ENCODE results near the gene MARCHF10. TPM values are rescaled to one million over a fixed set of nuclear protein-coding genes. Genes with fewer than 3 reads are reported as not detected.

Gene MARCHF10
- polyA plus RNA-seq, 3 donors: not detected

DNA sequence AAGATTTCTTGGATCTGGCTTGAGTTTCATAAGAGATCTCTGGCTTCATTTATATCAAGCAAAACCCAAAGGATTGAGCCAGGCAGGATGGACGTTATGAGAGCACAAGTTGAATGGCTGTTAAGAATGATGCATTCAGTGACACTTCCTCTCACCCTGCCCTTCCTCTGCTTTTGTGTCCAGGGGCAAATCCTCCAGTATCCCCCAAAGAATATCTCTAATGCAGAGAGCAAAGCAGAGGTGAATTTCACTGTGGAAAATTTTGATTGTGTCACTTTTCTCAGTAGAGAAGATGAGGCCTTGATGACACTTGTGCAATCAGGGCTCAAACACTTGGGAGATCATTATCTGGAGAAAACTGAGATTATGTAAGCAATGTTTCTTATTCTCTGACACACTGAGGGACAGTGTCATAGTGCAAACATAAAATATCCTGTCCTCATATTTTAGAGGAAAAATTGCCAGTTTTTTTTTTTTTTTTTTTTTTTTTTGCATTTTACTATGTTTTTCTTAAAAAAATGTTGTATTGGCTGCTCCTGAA, 25.3 kb downstream of the MARCHF10 start:
- no peaks in the 10 kb centered on the region for H3K79me2 ChIP-seq (ENCODE audit: insufficient read depth, low read length)
- H3K9ac ChIP-seq (ENCODE audit: insufficient read depth, low read length, poor library complexity, severe bottlenecking): no peak overlapping the region
- H3K4me1 ChIP-seq (ENCODE audit: control insufficient read depth in 1 of 2, insufficient read depth in 2 of 2, low read length in 2 of 2): peaks cover 15 to 17% of the 10 kb centered on the region in 2 donors
- Mint-ChIP-seq H3K27ac (no peak overlapping the region), H3K27me3 (ENCODE audit: low read depth in 3 of 3) (no peaks in the 10 kb centered on the region), H3K4me3 (no peak overlapping the region), H3K36me3 (no peaks in the 10 kb centered on the region), H3K9me3 (peaks cover 3 to 9% (median 5%) of the 10 kb centered on the region in 7 donors), H3K4me1 (peaks cover 14% of the 10 kb centered on the region)
- no peaks in the 10 kb centered on the region for H4K20me1 ChIP-seq (ENCODE audit: insufficient read depth, low read length)
- H3K27ac ChIP-seq (ENCODE audit: low read depth in 1 of 2, low read length in 2 of 2): no peak overlapping the region
- no peaks in the 10 kb centered on the region for H3K27me3 ChIP-seq (ENCODE audit: control insufficient read depth in 2 of 2, insufficient read depth in 2 of 2, low read length in 2 of 2)
- WGBS (ENCODE audit: insufficient coverage): 100% methylated on average over 1 of the region's 1 CpG
- intact Hi-C loops (cut with micrococcal nuclease): no loop called here
- H3K9me3 ChIP-seq (replicated peaks in 1 of 2; ENCODE audit: control insufficient read depth in 1 of 2, insufficient read depth in 1 of 2, low read length in 2 of 2): peaks cover 0 to 3% of the 10 kb centered on the region in 2 donors
- no peak overlapping the region for H3K4me2 ChIP-seq (replicated peaks; ENCODE audit: extremely low read depth, low read length, poor library complexity, severe bottlenecking)
- TF ChIP-seq, protein P1, sequence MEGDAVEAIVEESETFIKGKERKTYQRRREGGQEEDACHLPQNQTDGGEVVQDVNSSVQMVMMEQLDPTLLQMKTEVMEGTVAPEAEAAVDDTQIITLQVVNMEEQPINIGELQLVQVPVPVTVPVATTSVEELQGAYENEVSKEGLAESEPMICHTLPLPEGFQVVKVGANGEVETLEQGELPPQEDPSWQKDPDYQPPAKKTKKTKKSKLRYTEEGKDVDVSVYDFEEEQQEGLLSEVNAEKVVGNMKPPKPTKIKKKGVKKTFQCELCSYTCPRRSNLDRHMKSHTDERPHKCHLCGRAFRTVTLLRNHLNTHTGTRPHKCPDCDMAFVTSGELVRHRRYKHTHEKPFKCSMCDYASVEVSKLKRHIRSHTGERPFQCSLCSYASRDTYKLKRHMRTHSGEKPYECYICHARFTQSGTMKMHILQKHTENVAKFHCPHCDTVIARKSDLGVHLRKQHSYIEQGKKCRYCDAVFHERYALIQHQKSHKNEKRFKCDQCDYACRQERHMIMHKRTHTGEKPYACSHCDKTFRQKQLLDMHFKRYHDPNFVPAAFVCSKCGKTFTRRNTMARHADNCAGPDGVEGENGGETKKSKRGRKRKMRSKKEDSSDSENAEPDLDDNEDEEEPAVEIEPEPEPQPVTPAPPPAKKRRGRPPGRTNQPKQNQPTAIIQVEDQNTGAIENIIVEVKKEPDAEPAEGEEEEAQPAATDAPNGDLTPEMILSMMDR (IDR thresholded peaks at IDR 0.05): no peak
- no peak overlapping the region for H3K4me3 ChIP-seq (replicated peaks in 1 of 3; ENCODE audit: low read depth in 2 of 3, low read length in 3 of 3)
- H3K36me3 ChIP-seq (replicated peaks in 1 of 2; ENCODE audit: control insufficient read depth in 1 of 2, insufficient read depth in 2 of 2, low read length in 2 of 2): no peaks in the 10 kb centered on the region
- DNase-seq: no peak
- no peak overlapping the region for H2AFZ ChIP-seq (ENCODE audit: insufficient read depth, low read depth, low read length, poor library complexity, severe bottlenecking)

- peaks cover 15 to 17% of the 10 kb centered on the region in 2 donors for H3K4me1 ChIP-seq (ENCODE audit: control insufficient read depth in 1 of 2, insufficient read depth in 2 of 2, low read length in 2 of 2)
- Mint-ChIP-seq H3K27ac (peak overlapping the region in 1 of 7 donors; percentile 41), H3K9me3 (peaks cover 3 to 9% (median 5%) of the 10 kb centered on the region in 7 donors), H3K4me1 (peaks cover 14% of the 10 kb centered on the region), H3K27me3 (ENCODE audit: low read depth in 3 of 3) (no peaks in the 10 kb centered on the region), H3K4me3 (no peak overlapping the region), H3K36me3 (no peaks in the 10 kb centered on the region)
- no peak overlapping the region for H3K4me2 ChIP-seq (replicated peaks; ENCODE audit: extremely low read depth, low read length, poor library complexity, severe bottlenecking)
- H3K9me3 ChIP-seq (replicated peaks in 1 of 2; ENCODE audit: control insufficient read depth in 1 of 2, insufficient read depth in 1 of 2, low read length in 2 of 2): peaks cover 0 to 3% of the 10 kb centered on the region in 2 donors
- intact Hi-C loops (cut with micrococcal nuclease): no loop called here
- TF ChIP-seq, protein P1 (IDR thresholded peaks at IDR 0.05): no peak
- no peak overlapping the region for H3K4me3 ChIP-seq (replicated peaks in 1 of 3; ENCODE audit: low read depth in 2 of 3, low read length in 3 of 3)
- H3K79me2 ChIP-seq (ENCODE audit: insufficient read depth, low read length): no peaks in the 10 kb centered on the region
- H3K27ac ChIP-seq (ENCODE audit: low read depth in 1 of 2, low read length in 2 of 2): no peak overlapping the region
- H3K27me3 ChIP-seq (ENCODE audit: control insufficient read depth in 2 of 2, insufficient read depth in 2 of 2, low read length in 2 of 2): no peaks in the 10 kb centered on the region
- H2AFZ ChIP-seq (ENCODE audit: insufficient read depth, low read depth, low read length, poor library complexity, severe bottlenecking): no peak overlapping the region
- WGBS (ENCODE audit: insufficient coverage): no CpG with 5 or more reads among the region's 2 CpGs
- H3K36me3 ChIP-seq (replicated peaks in 1 of 2; ENCODE audit: control insufficient read depth in 1 of 2, insufficient read depth in 2 of 2, low read length in 2 of 2): no peaks in the 10 kb centered on the region
- DNase-seq: peak in 2 of 3 donors; percentile 14 to 42
- H4K20me1 ChIP-seq (ENCODE audit: insufficient read depth, low read length): no peaks in the 10 kb centered on the region
- no peak overlapping the region for H3K9ac ChIP-seq (ENCODE audit: insufficient read depth, low read length, poor library complexity, severe bottlenecking)
Measured at GRCh38 chr17:62781831-62782251, 26.3 kb downstream of the MARCHF10 start.

All from CD14-positive monocyte (primary cell).